Dermis blood vessel endothelial cell (primary cell): Measurements from ENCODE around the gene NXN. TPM values are rescaled to one million over a fixed set of nuclear protein-coding genes. Genes with fewer than 3 reads are reported as not detected.
A peak's percentile ranks its signal among the peaks of the same experiment; 100 is the strongest.
"Not testable (repeated sequence)": the region's sequence is repeated elsewhere in the genome, so short reads cannot be mapped to it uniquely, and the experiment has no call there.

Experiments used
- DNase-seq: peaks from one replicate; pipeline ENCODE4 v3.0.0; 2010
- total RNA-seq: library from RNA; depleted of rRNA; stranded (reverse); fragments of >200 nt; gene quantifications from 2 replicates; pipeline ENCODE4 v1.2.3, GENCODE V29; 2014

The NXN gene
- total RNA-seq, 1 donor from 2014 or later = 123 TPM

GRCh38 chr17:752620-753219 is 226.9 kb downstream of the NXN start:
- DNase-seq = peak; percentile 74

- DNase-seq = peak; percentile 93
Observed at GRCh38 chr17:752002-752619, 227.5 kb downstream of the NXN start, which contains the start of gene GEMIN4. TSS of gene GEMIN4 (minus strand) at chr17:752264. CDS start at chr17:752142, 122 bp downstream.

- DNase-seq = peak; percentile 44
Observed at GRCh38 chr17:751269-752001, 228.1 kb downstream of the NXN start.

- no peak for DNase-seq
Observed at GRCh38 chr17:750431-751037, 229.0 kb downstream of the NXN start.

GRCh38 chr17:749359-749758 is 230.2 kb downstream of the NXN start:
- DNase-seq = not testable (repeated sequence)

Other genes with a start within 250 kb of the NXN start
- 17.0 and 17.9 TPM in 2 replicates for gene TLCD3A, start 247.2 kb downstream of the NXN start, total RNA-seq
- gene GEMIN4, start 227.5 kb downstream of the NXN start, total RNA-seq = 12.9 and 18.3 TPM in 2 replicates
- 61.8 and 165 TPM in 2 replicates for gene GLOD4, start 197.5 kb downstream of the NXN start, total RNA-seq
- gene MRM3, start 197.4 kb downstream of the NXN start, total RNA-seq = 20.1 and 24.4 TPM in 2 replicates
- 22.3 and 22.4 TPM in 2 replicates for gene TIMM22, start 17.4 kb upstream of the NXN start, total RNA-seq
- 38.5 and 54.6 TPM in 2 replicates for gene ABR, start 200.2 kb upstream of the NXN start, total RNA-seq